Gastrocnemius medialis (tissue), 4 donors: ENCODE data around the gene OXT.

Experiments
- POLR2A ChIP-seq, 2 donors: fragments of 450-650 bp; IDR thresholded peaks; one replicate each; pipeline ENCODE4 v1.6.1; 2017; ENCODE audit warnings: antibody characterized with exemption in 2 of 2, mild to moderate bottlenecking in 2 of 2, moderate library complexity in 2 of 2
- TF ChIP-seq, protein P1 (sequence below), 5 experiments: fragments of 450-650 bp in 3 of 5; fragments of 200-600 bp in 2 of 5; sonication (generic) in 2 of 5; IDR thresholded peaks in 4 of 5; conservative IDR thresholded peaks in 1 of 5; 1 replicate in 4 of 5; 2 replicates in 1 of 5; pipeline ENCODE4 v1.5.1; 2016 to 2019; ENCODE audit warnings: antibody characterized with exemption in 5 of 5, mild to moderate bottlenecking in 3 of 5, moderate library complexity in 3 of 5

DNA sequence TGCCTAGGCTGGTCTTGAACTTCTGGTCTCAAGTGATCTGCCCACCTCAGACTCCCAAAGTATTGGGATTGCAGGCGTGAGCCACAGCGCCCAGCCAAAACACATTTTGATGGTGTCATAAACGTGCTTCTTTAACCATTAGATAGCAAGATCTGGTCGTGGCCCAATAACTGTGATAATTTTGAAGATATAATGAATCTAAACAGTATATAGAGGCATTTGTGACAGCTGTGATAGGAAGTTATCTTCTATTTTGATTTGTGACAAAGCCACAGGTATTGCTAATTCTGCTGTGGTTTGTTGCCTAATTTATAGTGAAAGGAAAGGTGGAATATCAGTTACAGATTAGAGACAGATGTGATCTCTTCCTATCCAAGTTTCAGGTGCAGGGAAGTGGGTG is 695 bp upstream of the OXT start:
- TF ChIP-seq, protein P1, sequence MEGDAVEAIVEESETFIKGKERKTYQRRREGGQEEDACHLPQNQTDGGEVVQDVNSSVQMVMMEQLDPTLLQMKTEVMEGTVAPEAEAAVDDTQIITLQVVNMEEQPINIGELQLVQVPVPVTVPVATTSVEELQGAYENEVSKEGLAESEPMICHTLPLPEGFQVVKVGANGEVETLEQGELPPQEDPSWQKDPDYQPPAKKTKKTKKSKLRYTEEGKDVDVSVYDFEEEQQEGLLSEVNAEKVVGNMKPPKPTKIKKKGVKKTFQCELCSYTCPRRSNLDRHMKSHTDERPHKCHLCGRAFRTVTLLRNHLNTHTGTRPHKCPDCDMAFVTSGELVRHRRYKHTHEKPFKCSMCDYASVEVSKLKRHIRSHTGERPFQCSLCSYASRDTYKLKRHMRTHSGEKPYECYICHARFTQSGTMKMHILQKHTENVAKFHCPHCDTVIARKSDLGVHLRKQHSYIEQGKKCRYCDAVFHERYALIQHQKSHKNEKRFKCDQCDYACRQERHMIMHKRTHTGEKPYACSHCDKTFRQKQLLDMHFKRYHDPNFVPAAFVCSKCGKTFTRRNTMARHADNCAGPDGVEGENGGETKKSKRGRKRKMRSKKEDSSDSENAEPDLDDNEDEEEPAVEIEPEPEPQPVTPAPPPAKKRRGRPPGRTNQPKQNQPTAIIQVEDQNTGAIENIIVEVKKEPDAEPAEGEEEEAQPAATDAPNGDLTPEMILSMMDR (IDR thresholded peaks at IDR 0.05 in 4 of 5, conservative IDR thresholded peaks at IDR 0.05 in 1 of 5), result no peak
- no peak for TF ChIP-seq POLR2A (IDR thresholded peaks at IDR 0.05)
